K562 (cell line): Measurements from ENCODE around the gene GALNT12. TPM values are rescaled to one million over a fixed set of nuclear protein-coding genes. Genes with fewer than 3 reads are reported as not detected.
A peak's percentile ranks its signal among the peaks of the same experiment; 100 is the strongest.

Experiments
- CBX8 ChIP-seq: fragments of 200-600 bp; sonication (generic); IDR thresholded peaks from 2 replicates; pipeline ENCODE4 v1.6.1; 2012; ENCODE audit warnings: borderline replicate concordance, mixed run types, low read depth, mild to moderate bottlenecking, moderate library complexity, mixed read lengths, low read length, control low read depth, inconsistent platforms; ENCODE audit not compliant: poor library complexity, severe bottlenecking; ENCODE audit errors: extremely low read depth
- FOXJ2 ChIP-seq: fragments of 200-800 bp; sonication (Bioruptor generic); IDR thresholded peaks from 2 replicates; pipeline ENCODE4 v1.6.1; 2016; ENCODE audit warnings: missing genetic modification characterization, missing compliant biosample characterization
- HMG20B ChIP-seq: fragments of 250-450 bp; sonication (Bioruptor Pico); IDR thresholded peaks from 2 replicates; pipeline ENCODE4 v1.5.0; 2021; ENCODE audit warnings: mild to moderate bottlenecking
- JUN ChIP-seq, 2 experiments: sonication (generic) in 1 of 2; formaldehyde crosslinking in 1 of 2; IDR thresholded peaks; 2 replicates each; pipeline versions ENCODE4 v1.6.1 to v1.8.0; 2012 to 2022; ENCODE audit warnings: borderline replicate concordance in 2 of 2, mild to moderate bottlenecking in 2 of 2, improper control_type of control experiment in 1 of 2, low read depth in 1 of 2, low read length in 1 of 2, missing genetic modification reagents in 1 of 2
- KLF1 ChIP-seq: fragments of 450-650 bp; IDR thresholded peaks from 2 replicates; pipeline ENCODE4 v1.6.1; 2016; ENCODE audit warnings: missing genetic modification characterization, missing compliant biosample characterization
- MAFF ChIP-seq: IDR thresholded peaks from 2 replicates; pipeline ENCODE4 v1.6.1; 2012; ENCODE audit warnings: low read length, improper control_type of control experiment
- NR2C2 ChIP-seq, 2 experiments: fragments of 200-800 bp in 1 of 2; sonication (Bioruptor generic) in 1 of 2; sonication (generic) in 1 of 2; formaldehyde crosslinking in 1 of 2; IDR thresholded peaks; 2 replicates each; pipeline versions ENCODE4 v1.6.1 to v1.8.0; 2016 to 2022; ENCODE audit warnings: mild to moderate bottlenecking in 1 of 2, missing compliant biosample characterization in 1 of 2, missing genetic modification characterization in 1 of 2, missing genetic modification reagents in 1 of 2
- POLR2AphosphoS5 ChIP-seq: IDR thresholded peaks from 2 replicates; pipeline ENCODE4 v1.6.1; 2011; ENCODE audit warnings: mild to moderate bottlenecking, low read depth, low read length, moderate library complexity; ENCODE audit not compliant: control insufficient read depth, insufficient read depth
- PTBP1 ChIP-seq: fragments of 200-400 bp; formaldehyde crosslinking; IDR thresholded peaks from 2 replicates; pipeline ENCODE4 v1.6.1; 2017; ENCODE audit warnings: low read depth, low read length
- RCOR1 ChIP-seq, 2 experiments: IDR thresholded peaks; 2 replicates each; pipeline ENCODE4 v1.6.1; 2012; ENCODE audit warnings: low read depth in 2 of 2, low read length in 2 of 2, borderline replicate concordance in 1 of 2, improper control_type of control experiment in 1 of 2
- RFX7 ChIP-seq: fragments of 250-450 bp; sonication (Bioruptor Pico); IDR thresholded peaks from 2 replicates; pipeline ENCODE4 v1.5.1; 2021; ENCODE audit warnings: mild to moderate bottlenecking
- SIX5 ChIP-seq, 2 experiments: IDR thresholded peaks; 2 replicates each; pipeline ENCODE4 v1.6.1; 2011; ENCODE audit warnings: low read length in 2 of 2, borderline replicate concordance in 1 of 2, low read depth in 1 of 2, mild to moderate bottlenecking in 1 of 2, moderate library complexity in 1 of 2; ENCODE audit not compliant: insufficient read depth in 1 of 2
- SMAD3 ChIP-seq: fragments of 450-650 bp; formaldehyde crosslinking; conservative IDR thresholded peaks from 2 replicates; pipeline ENCODE4 v1.4.0; 2020; ENCODE audit warnings: mild to moderate bottlenecking
- SNIP1 ChIP-seq: fragments of 450-650 bp; IDR thresholded peaks from 2 replicates; pipeline ENCODE4 v1.7.1; 2017; ENCODE audit warnings: low read depth, mild to moderate bottlenecking
- STAT5B ChIP-seq: fragments of 250-450 bp; sonication (Bioruptor Pico); IDR thresholded peaks from 2 replicates; pipeline ENCODE4 v1.8.0; 2021; ENCODE audit warnings: mild to moderate bottlenecking, inconsistent platforms
- XRCC3 ChIP-seq: fragments of 450-650 bp; IDR thresholded peaks from 2 replicates; pipeline ENCODE4 v1.6.1; 2017; ENCODE audit warnings: mild to moderate bottlenecking, moderate library complexity
- ZNF124 ChIP-seq: sonication (generic); formaldehyde crosslinking; IDR thresholded peaks from 2 replicates; pipeline ENCODE4 v1.8.1; 2022; ENCODE audit warnings: missing genetic modification reagents
- polyA plus RNA-seq, 8 experiments: library from polyadenylated mRNA; depleted of rRNA in 4 of 8; stranded (reverse) in 5 of 8; unstranded in 3 of 8; fragments of >200 nt; fragmentation: Nextera tagmentation in 2 of 8; fragmentation: Illumina TruSeq in 1 of 8; extraction: Ambion mirVana in 2 of 8; extraction: Trizol in 1 of 8; gene quantifications; 2 replicates each; pipeline versions ENCODE4 v1.2.1 to v1.2.3, GENCODE V29; 2011 to 2014; ENCODE audit warnings: inconsistent platforms in 1 of 8, missing spikeins in 1 of 8
- total RNA-seq, 7 experiments: library from RNA; depleted of rRNA in 6 of 7; stranded (reverse); fragments of >200 nt in 6 of 7; fragmentation: Illumina TruSeq in 2 of 7; extraction: Trizol in 2 of 7; gene quantifications; 2 replicates each; pipeline versions ENCODE4 v1.2.1 to v1.2.3, GENCODE V29; 2011 to 2021; ENCODE audit warnings: low replicate concordance in 1 of 7
- TF ChIP-seq, protein P1 (sequence below): fragments of 450-650 bp; conservative IDR thresholded peaks from 2 replicates; pipeline ENCODE4 v1.6.1; 2016; ENCODE audit warnings: missing genetic modification characterization, low read depth, mild to moderate bottlenecking, missing compliant biosample characterization, moderate library complexity
- TF ChIP-seq, protein P2 (sequence below): fragments of 450-650 bp; formaldehyde crosslinking; IDR thresholded peaks from 2 replicates; pipeline ENCODE4 v1.4.0; 2020; ENCODE audit warnings: mild to moderate bottlenecking, moderate library complexity
- TF ChIP-seq, protein P3 (sequence below): sonication (generic); formaldehyde crosslinking; IDR thresholded peaks from 2 replicates; pipeline ENCODE4 v1.8.0; 2022; ENCODE audit warnings: mild to moderate bottlenecking, missing genetic modification reagents
- TF ChIP-seq, protein P4 (sequence below): fragments of 250-450 bp; sonication (Bioruptor Pico); IDR thresholded peaks from 2 replicates; pipeline ENCODE4 v1.9.0; 2021; ENCODE audit warnings: mild to moderate bottlenecking

GALNT12 gene
- total and polyA plus RNA-seq, 9 of the 15 experiments (the other 6 are each of a cell fraction or from before 2014, with no cell fraction given): 29.7 to 82.9 (median 44.2) TPM

DNA sequence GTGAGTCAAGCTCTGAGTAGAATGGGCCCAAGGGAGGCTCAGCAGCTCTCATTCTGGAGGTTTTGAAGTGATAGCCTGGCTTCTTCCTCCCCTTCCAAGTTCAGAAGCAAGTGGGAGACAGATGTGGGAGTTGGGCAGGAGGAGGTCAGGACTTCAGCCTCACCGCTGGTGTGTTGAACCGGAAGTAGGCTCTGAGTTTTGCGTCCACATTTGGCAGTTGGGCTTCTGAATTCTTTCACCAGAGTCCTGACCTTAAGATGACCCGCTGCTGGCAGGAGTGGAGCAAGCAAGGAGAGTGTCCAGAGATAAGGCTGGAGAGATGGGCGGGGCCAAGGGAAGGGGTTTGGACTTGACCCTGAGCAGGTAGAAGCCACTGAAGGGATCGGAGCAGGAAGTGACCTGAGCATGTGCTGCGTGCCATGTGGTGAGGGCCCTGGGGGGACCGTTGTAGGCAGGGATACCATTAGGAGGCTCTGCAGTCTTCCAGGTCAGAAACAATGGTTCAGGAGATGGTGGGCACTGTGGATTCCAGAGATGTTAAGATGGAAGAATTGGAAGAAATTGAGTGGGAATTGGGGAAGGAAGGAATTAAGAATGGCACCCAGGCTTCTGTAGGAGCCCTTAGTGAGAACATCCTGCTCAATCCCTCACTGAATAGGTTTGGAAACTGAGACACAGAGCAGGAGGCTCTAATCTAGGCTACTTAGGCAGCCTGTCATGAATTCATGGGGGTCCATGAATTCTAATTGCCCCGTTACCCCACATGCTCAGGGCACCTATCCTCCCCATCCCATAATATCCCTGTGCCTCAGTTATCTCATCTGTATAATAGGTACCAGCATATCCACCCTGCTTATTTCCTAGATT lies 25.9 kb downstream of the GALNT12 start (continued):
- TF ChIP-seq, protein P1, sequence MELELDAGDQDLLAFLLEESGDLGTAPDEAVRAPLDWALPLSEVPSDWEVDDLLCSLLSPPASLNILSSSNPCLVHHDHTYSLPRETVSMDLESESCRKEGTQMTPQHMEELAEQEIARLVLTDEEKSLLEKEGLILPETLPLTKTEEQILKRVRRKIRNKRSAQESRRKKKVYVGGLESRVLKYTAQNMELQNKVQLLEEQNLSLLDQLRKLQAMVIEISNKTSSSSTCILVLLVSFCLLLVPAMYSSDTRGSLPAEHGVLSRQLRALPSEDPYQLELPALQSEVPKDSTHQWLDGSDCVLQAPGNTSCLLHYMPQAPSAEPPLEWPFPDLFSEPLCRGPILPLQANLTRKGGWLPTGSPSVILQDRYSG (tag): peak; percentile 89
- peak; percentile 71 for TF ChIP-seq POLR2AphosphoS5
- no peak for TF ChIP-seq PTBP1
- TF ChIP-seq, protein P2, sequence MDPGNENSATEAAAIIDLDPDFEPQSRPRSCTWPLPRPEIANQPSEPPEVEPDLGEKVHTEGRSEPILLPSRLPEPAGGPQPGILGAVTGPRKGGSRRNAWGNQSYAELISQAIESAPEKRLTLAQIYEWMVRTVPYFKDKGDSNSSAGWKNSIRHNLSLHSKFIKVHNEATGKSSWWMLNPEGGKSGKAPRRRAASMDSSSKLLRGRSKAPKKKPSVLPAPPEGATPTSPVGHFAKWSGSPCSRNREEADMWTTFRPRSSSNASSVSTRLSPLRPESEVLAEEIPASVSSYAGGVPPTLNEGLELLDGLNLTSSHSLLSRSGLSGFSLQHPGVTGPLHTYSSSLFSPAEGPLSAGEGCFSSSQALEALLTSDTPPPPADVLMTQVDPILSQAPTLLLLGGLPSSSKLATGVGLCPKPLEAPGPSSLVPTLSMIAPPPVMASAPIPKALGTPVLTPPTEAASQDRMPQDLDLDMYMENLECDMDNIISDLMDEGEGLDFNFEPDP (CRISPR knock-in tag): no peak
- TF ChIP-seq, protein P3, sequence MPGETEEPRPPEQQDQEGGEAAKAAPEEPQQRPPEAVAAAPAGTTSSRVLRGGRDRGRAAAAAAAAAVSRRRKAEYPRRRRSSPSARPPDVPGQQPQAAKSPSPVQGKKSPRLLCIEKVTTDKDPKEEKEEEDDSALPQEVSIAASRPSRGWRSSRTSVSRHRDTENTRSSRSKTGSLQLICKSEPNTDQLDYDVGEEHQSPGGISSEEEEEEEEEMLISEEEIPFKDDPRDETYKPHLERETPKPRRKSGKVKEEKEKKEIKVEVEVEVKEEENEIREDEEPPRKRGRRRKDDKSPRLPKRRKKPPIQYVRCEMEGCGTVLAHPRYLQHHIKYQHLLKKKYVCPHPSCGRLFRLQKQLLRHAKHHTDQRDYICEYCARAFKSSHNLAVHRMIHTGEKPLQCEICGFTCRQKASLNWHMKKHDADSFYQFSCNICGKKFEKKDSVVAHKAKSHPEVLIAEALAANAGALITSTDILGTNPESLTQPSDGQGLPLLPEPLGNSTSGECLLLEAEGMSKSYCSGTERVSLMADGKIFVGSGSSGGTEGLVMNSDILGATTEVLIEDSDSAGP (CRISPR knock-in tag): no peak
- peak; percentile 53; the same call in 1 of the 2 replicates for TF ChIP-seq JUN (IDR thresholded peaks at IDR 0.05; ENCODE audit: borderline replicate concordance, low read depth, low read length)
- 0 out of 2 replicates have a peak, but pooled peaks have one; percentile 71 for TF ChIP-seq JUN (CRISPR knock-in tag; IDR thresholded peaks at IDR 0.05; ENCODE audit: borderline replicate concordance)
- no peak for TF ChIP-seq XRCC3
- TF ChIP-seq SNIP1: no peak
- peak in 1 of 2 experiments; percentile 78; a peak in 3 of 4 replicates for TF ChIP-seq RCOR1 (IDR thresholded peaks at IDR 0.05; ENCODE audit: borderline replicate concordance in 1 of 2, low read depth in 2 of 2, low read length in 2 of 2)
- no peak for TF ChIP-seq SIX5 (IDR thresholded peaks at IDR 0.05; ENCODE audit: borderline replicate concordance in 1 of 2, insufficient read depth in 1 of 2, low read depth in 1 of 2, low read length in 2 of 2)
- TF ChIP-seq SMAD3 (CRISPR knock-in tag): 0 out of 2 replicates have a peak, but pooled peaks have one; percentile 4
- TF ChIP-seq FOXJ2: no peak
- no peak for TF ChIP-seq STAT5B (CRISPR knock-in tag)
- TF ChIP-seq HMG20B: no peak
- TF ChIP-seq KLF1 (tag): peak; percentile 69
- no peak for TF ChIP-seq CBX8
- peak; percentile 79 for TF ChIP-seq NR2C2 (CRISPR knock-in tag; IDR thresholded peaks at IDR 0.05)
- TF ChIP-seq NR2C2 (tag; IDR thresholded peaks at IDR 0.05): peak; percentile 96
- TF ChIP-seq MAFF: no peak
- TF ChIP-seq ZNF124 (CRISPR knock-in tag): no peak
- TF ChIP-seq, protein P4, sequence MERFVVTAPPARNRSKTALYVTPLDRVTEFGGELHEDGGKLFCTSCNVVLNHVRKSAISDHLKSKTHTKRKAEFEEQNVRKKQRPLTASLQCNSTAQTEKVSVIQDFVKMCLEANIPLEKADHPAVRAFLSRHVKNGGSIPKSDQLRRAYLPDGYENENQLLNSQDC (CRISPR knock-in tag): no peak
- TF ChIP-seq RFX7: peak; percentile 51; the same call in 1 of the 2 replicates
